K562 (cell line): Measurements from ENCODE around the gene ODAD2. TPM values are rescaled to one million over a fixed set of nuclear protein-coding genes. Genes with fewer than 3 reads are reported as not detected.

Experiments used
- ATAC-seq: fragments of 200-7000 bp; cut with Tn5 transposase; 3 replicates; pipeline ENCODE4 v1.9.1; 2020; ENCODE audit warnings: moderate library complexity
- BruUV-seq: library from RNA; stranded (reverse); fragments of 400-500 nt; replicated peaks from 2 replicates; lab custom pipeline; 2021; lab: Mats Ljungman, UMichigan
- CTCF ChIA-PET: fragments of 300-600 bp; formaldehyde crosslinking; extraction: SDS; loops from one replicate; lab custom pipeline; 2021; ENCODE audit warnings: low intra/inter-chr PET ratio; lab: Yijun Ruan, JAX
- POLR2A ChIA-PET: fragments of 300-600, 350-650 bp; sonication (Branson Sonifier 250); formaldehyde crosslinking; extraction: SDS; loops from one replicate; lab custom pipeline; 2021; ENCODE audit warnings: antibody characterized with exemption, inconsistent platforms; lab: Yijun Ruan, JAX
- DNase-seq, 4 experiments: peaks; one replicate each; pipeline versions ENCODE4 v3.0.0 to v3.0.0-alpha.2; 2011 to 2018; ENCODE audit warnings: low spot score in 3 of 4, mixed read lengths in 3 of 4; ENCODE audit errors: extremely low read depth in 1 of 4
- FAIRE-seq: peaks from 2 replicates; lab custom pipeline; 2011; peaks lifted over from hg19 to GRCh38; lab: Jason Lieb, UNC
- H2AFZ ChIP-seq: 2 replicates; pipeline ENCODE4 v1.6.0; 2011; ENCODE audit warnings: low read depth, low read length, control low read depth, inconsistent platforms
- H3K27ac ChIP-seq: fragments of 200-600 bp; 3 replicates; pipeline ENCODE4 v1.8.0; 2011; ENCODE audit warnings: low read depth, mild to moderate bottlenecking, control low read depth, inconsistent platforms, low read length, moderate library complexity, mixed read lengths; ENCODE audit errors: extremely low read depth
- H3K27me3 ChIP-seq, 2 experiments: fragments of 300-600 bp in 1 of 2; 2 replicates in 1 of 2; 3 replicates in 1 of 2; pipeline versions ENCODE4 v1.6.0 to v1.8.0; 2011; ENCODE audit warnings: inconsistent platforms in 2 of 2, low read length in 2 of 2, mild to moderate bottlenecking in 1 of 2, mixed read lengths in 1 of 2, moderate library complexity in 1 of 2; ENCODE audit not compliant: control insufficient read depth in 2 of 2, insufficient read depth in 2 of 2
- H3K36me3 ChIP-seq: fragments of 300-600 bp; 3 replicates; pipeline ENCODE4 v1.8.0; 2011; ENCODE audit warnings: mild to moderate bottlenecking, low read length, inconsistent platforms; ENCODE audit not compliant: control insufficient read depth, insufficient read depth
- H3K4me1 ChIP-seq, 2 experiments: fragments of 200-600 bp in 1 of 2; replicated peaks in 1 of 2; 2 replicates in 1 of 2; 3 replicates in 1 of 2; pipeline versions ENCODE4 v1.5.1 to v1.8.0; 2011; ENCODE audit warnings: inconsistent platforms in 2 of 2, low read length in 2 of 2, mild to moderate bottlenecking in 1 of 2, mixed read lengths in 1 of 2, moderate library complexity in 1 of 2; ENCODE audit not compliant: control insufficient read depth in 2 of 2, insufficient read depth in 2 of 2
- H3K4me2 ChIP-seq: 2 replicates; pipeline ENCODE4 v1.6.1; 2011; ENCODE audit warnings: low read length, control low read depth, inconsistent platforms, mixed read lengths; ENCODE audit not compliant: insufficient read depth
- H3K4me3 ChIP-seq: fragments of 200-600 bp; sonication (generic), shearing (Covaris generic); 2 replicates; pipeline ENCODE4 v1.5.1; 2016; ENCODE audit warnings: control low read depth, inconsistent platforms
- H3K79me2 ChIP-seq: fragments of 200-600 bp; 3 replicates; pipeline ENCODE4 v1.8.0; 2011; ENCODE audit warnings: low read length, inconsistent platforms; ENCODE audit not compliant: control insufficient read depth, insufficient read depth
- H3K9ac ChIP-seq, 2 experiments: 2 replicates each; pipeline versions ENCODE4 v1.6.0 to v1.6.1; 2011; ENCODE audit warnings: low read depth in 2 of 2, low read length in 2 of 2, control low read depth in 1 of 2, inconsistent platforms in 1 of 2, mild to moderate bottlenecking in 1 of 2, mixed read lengths in 1 of 2; ENCODE audit not compliant: insufficient read depth in 1 of 2
- H3K9me1 ChIP-seq: one replicate; pipeline ENCODE4 v1.6.0; 2011; ENCODE audit warnings: inconsistent platforms, mild to moderate bottlenecking, low read length, moderate library complexity; ENCODE audit not compliant: control insufficient read depth, insufficient read depth
- H3K9me3 ChIP-seq: replicated peaks from 2 replicates; pipeline ENCODE4 v1.5.1; 2011; ENCODE audit warnings: low read depth, low read length, inconsistent platforms; ENCODE audit not compliant: control insufficient read depth, insufficient read depth
- H4K20me1 ChIP-seq: replicated peaks from 2 replicates; pipeline ENCODE4 v1.6.1; 2011; ENCODE audit warnings: low read length, inconsistent platforms, mixed read lengths; ENCODE audit not compliant: control insufficient read depth, insufficient read depth
- FOSL1 ChIP-seq: fragments of 200-800 bp; sonication (Bioruptor generic); conservative IDR thresholded peaks from 2 replicates; pipeline ENCODE4 v1.6.1; 2016; ENCODE audit warnings: missing genetic modification characterization, missing compliant biosample characterization
- NR2F6 ChIP-seq: fragments of 450-650 bp; formaldehyde crosslinking; IDR thresholded peaks from 2 replicates; pipeline ENCODE4 v1.4.0; 2020; ENCODE audit warnings: mild to moderate bottlenecking
- RUNX1 ChIP-seq: sonication (generic); IDR thresholded peaks from 2 replicates; pipeline ENCODE4 v1.6.1; 2016; ENCODE audit warnings: antibody characterized with exemption, low read depth
- XRCC3 ChIP-seq: fragments of 450-650 bp; IDR thresholded peaks from 2 replicates; pipeline ENCODE4 v1.6.1; 2017; ENCODE audit warnings: mild to moderate bottlenecking, moderate library complexity
- XRCC5 ChIP-seq: fragments of 200-400 bp; formaldehyde crosslinking; IDR thresholded peaks from 2 replicates; pipeline ENCODE4 v1.6.1; 2017; ENCODE audit warnings: low read depth, mild to moderate bottlenecking, low read length
- YY1 ChIP-seq, 3 experiments: IDR thresholded peaks; 2 replicates each; pipeline ENCODE4 v1.6.1; 2011; ENCODE audit warnings: low read length in 2 of 3, mild to moderate bottlenecking in 2 of 3, moderate library complexity in 2 of 3, borderline replicate concordance in 1 of 3, control low read depth in 1 of 3, low read depth in 1 of 3; ENCODE audit not compliant: insufficient read depth in 3 of 3, insufficient replicate concordance in 2 of 3, control insufficient read depth in 1 of 3, insufficient read length in 1 of 3; ENCODE audit errors: extremely low read depth in 1 of 3
- ZNF699 ChIP-seq: fragments of 250-450 bp; sonication (Bioruptor Pico); IDR thresholded peaks from 2 replicates; pipeline ENCODE4 v1.8.0; 2021; ENCODE audit warnings: mild to moderate bottlenecking, moderate library complexity; ENCODE audit not compliant: insufficient replicate concordance
- WGBS: fragments of 100-300 bp; shearing (Covaris generic); methylation state at CpG from one replicate; pipeline ENCODE4 v1.1.6; 2016; ENCODE audit warnings: low coverage, mixed read lengths; ENCODE audit not compliant: insufficient coverage; ENCODE audit errors: missing lambda C conversion rate; 5-methylcytosine and 5-hydroxymethylcytosine counted together
- in situ Hi-C: fragments of 300-500 bp; cut with MboI; formaldehyde crosslinking; loops from 4 replicates; pipeline ENCODE4 v1.15.0; 2018; ENCODE audit warnings: inconsistent platforms, mixed read lengths
- intact Hi-C: fragments of 100-400 bp; cut with micrococcal nuclease; formaldehyde crosslinking; loops from 2 replicates; pipeline ENCODE4 v1.14.2; 2022
- polyA plus RNA-seq, 8 experiments: library from polyadenylated mRNA; depleted of rRNA in 4 of 8; stranded (reverse) in 5 of 8; unstranded in 3 of 8; fragments of >200 nt; fragmentation: Nextera tagmentation in 2 of 8; fragmentation: Illumina TruSeq in 1 of 8; extraction: Ambion mirVana in 2 of 8; extraction: Trizol in 1 of 8; gene quantifications; 2 replicates each; pipeline versions ENCODE4 v1.2.1 to v1.2.3, GENCODE V29; 2011 to 2014; ENCODE audit warnings: inconsistent platforms in 1 of 8, missing spikeins in 1 of 8
- total RNA-seq, 7 experiments: library from RNA; depleted of rRNA in 6 of 7; stranded (reverse); fragments of >200 nt in 6 of 7; fragmentation: Illumina TruSeq in 2 of 7; extraction: Trizol in 2 of 7; gene quantifications; 2 replicates each; pipeline versions ENCODE4 v1.2.1 to v1.2.3, GENCODE V29; 2011 to 2021; ENCODE audit warnings: low replicate concordance in 1 of 7

The ODAD2 gene
- total and polyA plus RNA-seq, 9 of the 15 experiments (the other 6 are each of a cell fraction or from before 2014, with no cell fraction given): not detected

- Histone ChIP-seq H2AFZ (no peak overlapping the region), H3K4me1 (no peaks in the 10 kb centered on the region), H3K9me3 (no peaks in the 10 kb centered on the region), H3K27me3 (no peaks in the 10 kb centered on the region), H3K27ac (no peak overlapping the region), H3K4me3 (no peak overlapping the region), H4K20me1 (no peaks in the 10 kb centered on the region), H3K4me2 (no peak overlapping the region), H3K9me1 (no peaks in the 10 kb centered on the region), H3K36me3 (no peaks in the 10 kb centered on the region), H3K9ac (no peak overlapping the region), H3K79me2 (no peaks in the 10 kb centered on the region)
- ChIA-PET CTCF (no interaction called here), POLR2A (interaction anchor here (0.6 kb wide), 1 partner anchor 72 kb away, joined by 3 read pairs; no protein-coding TSS in a partner anchor)
- TF ChIP-seq XRCC3 (no peak), XRCC5 (no peak), NR2F6 (CRISPR knock-in tag) (no peak), YY1 (IDR thresholded peaks at IDR 0.05; ENCODE audit: borderline replicate concordance in 1 of 3, control insufficient read depth in 1 of 3, extremely low read depth in 1 of 3, insufficient read depth in 3 of 3, insufficient read length in 1 of 3, insufficient replicate concordance in 2 of 3, low read depth in 1 of 3, low read length in 2 of 3) (no peak), FOSL1 (tag) (no peak), RUNX1 (no peak), ZNF699 (CRISPR knock-in tag) (no peak)
- intact Hi-C loops: no loop called here
- 0% methylated on average over 6 of the region's 6 CpGs for WGBS
- DNase-seq (no peak), ATAC-seq (no peak), FAIRE-seq (no peak)
- in situ Hi-C loops: no loop called here
- no TSS peak for BruUV-seq
These were observed 15.9 kb downstream of the ODAD2 start for GRCh38 chr10:27982875-27983543.
